HEK293 (cell line): ENCODE results near the gene WNT6.

Experiments
- CTCF ChIA-PET: fragments of 350-600 bp; formaldehyde crosslinking; extraction: SDS; loops from one replicate; lab custom pipeline; 2021; ENCODE audit warnings: antibody characterized with exemption; lab: Yijun Ruan, JAX
- POLR2A ChIA-PET: fragments of 300-600 bp; formaldehyde crosslinking; extraction: SDS; loops from one replicate; lab custom pipeline; 2020; ENCODE audit warnings: antibody characterized with exemption, inconsistent platforms; lab: Yijun Ruan, JAX
- H3K27ac ChIP-seq: fragments of 200-500 bp; sonication (Bioruptor generic); 2 replicates; pipeline ENCODE4 v1.5.1; 2014; ENCODE audit warnings: low read depth, low read length, control low read depth, inconsistent platforms; ENCODE audit errors: extremely low read depth
- H3K36me3 ChIP-seq, 2 experiments: fragments of 200-500 bp in 1 of 2; sonication (Bioruptor generic) in 1 of 2; 1 replicate in 1 of 2; 2 replicates in 1 of 2; pipeline ENCODE4 v1.5.1; 2014 to 2017; ENCODE audit warnings: inconsistent platforms in 2 of 2, low read length in 2 of 2; ENCODE audit not compliant: control insufficient read depth in 2 of 2, insufficient read depth in 1 of 2
- H3K4me1 ChIP-seq: fragments of 200-500 bp; sonication (Bioruptor generic); 2 replicates; pipeline ENCODE4 v1.5.1; 2014; ENCODE audit warnings: mild to moderate bottlenecking, low read length, inconsistent platforms; ENCODE audit not compliant: control insufficient read depth, insufficient read depth
- H3K4me3 ChIP-seq: 2 replicates; pipeline ENCODE4 v1.5.1; 2011; ENCODE audit warnings: low read depth, mild to moderate bottlenecking, control low read depth, low read length, moderate library complexity
- H3K9me3 ChIP-seq: fragments of 200-500 bp; sonication (Bioruptor generic); 2 replicates; pipeline ENCODE4 v1.5.1; 2014; ENCODE audit warnings: low read depth, low read length, inconsistent platforms; ENCODE audit not compliant: control insufficient read depth, insufficient read depth
- EGR2 ChIP-seq: fragments of 450-650 bp; formaldehyde crosslinking; IDR thresholded peaks from 2 replicates; pipeline ENCODE4 v1.5.1; 2016; ENCODE audit warnings: low read depth, missing biosample characterization, missing genetic modification characterization
- HIC1 ChIP-seq: fragments of 450-650 bp; formaldehyde crosslinking; IDR thresholded peaks from 2 replicates; pipeline ENCODE4 v1.5.1; 2016; ENCODE audit warnings: missing biosample characterization, missing genetic modification characterization
- SALL2 ChIP-seq: fragments of 450-650 bp; formaldehyde crosslinking; IDR thresholded peaks from 2 replicates; pipeline ENCODE4 v1.5.0; 2017; ENCODE audit warnings: missing biosample characterization, mild to moderate bottlenecking, missing genetic modification characterization, borderline replicate concordance
- SP2 ChIP-seq: fragments of 450-650 bp; formaldehyde crosslinking; IDR thresholded peaks from 2 replicates; pipeline ENCODE4 v1.5.1; 2016; ENCODE audit warnings: missing biosample characterization, missing genetic modification characterization
- TRIM28 ChIP-seq: IDR thresholded peaks from 2 replicates; pipeline ENCODE4 v1.6.1; 2011; ENCODE audit warnings: low read length, control low read depth, borderline replicate concordance
- TSHZ1 ChIP-seq: fragments of 450-650 bp; formaldehyde crosslinking; IDR thresholded peaks from 2 replicates; pipeline ENCODE4 v1.5.1; 2016; ENCODE audit warnings: missing biosample characterization, missing genetic modification characterization, borderline replicate concordance
- ZBTB17 ChIP-seq: fragments of 450-650 bp; formaldehyde crosslinking; IDR thresholded peaks from 2 replicates; pipeline ENCODE4 v1.5.1; 2016; ENCODE audit warnings: missing biosample characterization, missing genetic modification characterization
- ZBTB8A ChIP-seq: fragments of 450-650 bp; formaldehyde crosslinking; IDR thresholded peaks from 2 replicates; pipeline ENCODE4 v1.5.1; 2016; ENCODE audit warnings: missing biosample characterization, missing genetic modification characterization
- ZEB2 ChIP-seq: fragments of 450-650 bp; formaldehyde crosslinking; IDR thresholded peaks from 2 replicates; pipeline ENCODE4 v1.5.1; 2016; ENCODE audit warnings: missing biosample characterization, missing genetic modification characterization
- ZFHX2 ChIP-seq: fragments of 450-650 bp; formaldehyde crosslinking; conservative IDR thresholded peaks from 2 replicates; pipeline ENCODE4 v1.5.1; 2016; ENCODE audit warnings: missing biosample characterization, missing genetic modification characterization
- ZNF366 ChIP-seq: fragments of 450-650 bp; formaldehyde crosslinking; conservative IDR thresholded peaks from 2 replicates; pipeline ENCODE4 v1.5.1; 2016; ENCODE audit warnings: missing biosample characterization, missing genetic modification characterization
- ZNF560 ChIP-seq: fragments of 450-650 bp; formaldehyde crosslinking; IDR thresholded peaks from 2 replicates; pipeline ENCODE4 v1.5.1; 2017; ENCODE audit warnings: missing biosample characterization, missing genetic modification characterization, borderline replicate concordance
- ZNF600 ChIP-seq: fragments of 450-650 bp; formaldehyde crosslinking; IDR thresholded peaks from 2 replicates; pipeline ENCODE4 v1.5.1; 2016; ENCODE audit warnings: missing biosample characterization, missing genetic modification characterization
- ZNF670 ChIP-seq: fragments of 450-650 bp; formaldehyde crosslinking; IDR thresholded peaks from 2 replicates; pipeline ENCODE4 v1.5.1; 2016; ENCODE audit warnings: missing biosample characterization, missing genetic modification characterization, low read depth
- ZNF776 ChIP-seq: fragments of 450-650 bp; formaldehyde crosslinking; IDR thresholded peaks from 2 replicates; pipeline ENCODE4 v1.5.0; 2017; ENCODE audit warnings: missing biosample characterization, missing genetic modification characterization, borderline replicate concordance
- ZSCAN5A ChIP-seq: fragments of 450-650 bp; formaldehyde crosslinking; IDR thresholded peaks from 2 replicates; pipeline ENCODE4 v1.5.1; 2016; ENCODE audit warnings: missing biosample characterization, missing genetic modification characterization
- TF ChIP-seq, protein P1 (sequence below): fragments of 450-650 bp; IDR thresholded peaks from 2 replicates; pipeline ENCODE4 v1.5.1; 2018; ENCODE audit warnings: missing biosample characterization, missing genetic modification characterization

The WNT6 gene

GRCh38 chr2:218853766-218854165, 5.8 kb upstream of the WNT6 start (continued):
- TF ChIP-seq ZSCAN5A (tag by site-specific recombination) (no peak), SALL2 (tag by site-specific recombination) (no peak), ZNF366 (tag by site-specific recombination) (no peak; the same call in 1 of the 2 replicates), ZBTB8A (tag by site-specific recombination) (peak; percentile 72), ZBTB17 (tag by site-specific recombination) (peak; percentile 57; the same call in 1 of the 2 replicates), ZNF600 (peak; percentile 82), ZNF560 (no peak), SP2 (tag by site-specific recombination) (peak; percentile 44; the same call in 1 of the 2 replicates), ZNF670 (tag by site-specific recombination) (no peak), ZEB2 (tag by site-specific recombination) (0 out of 2 replicates have a peak, but pooled peaks have one; percentile 50), ZNF776 (tag by site-specific recombination) (no peak), TSHZ1 (tag by site-specific recombination) (peak; percentile 33; the same call in 1 of the 2 replicates)
- TF ChIP-seq, protein P1, sequence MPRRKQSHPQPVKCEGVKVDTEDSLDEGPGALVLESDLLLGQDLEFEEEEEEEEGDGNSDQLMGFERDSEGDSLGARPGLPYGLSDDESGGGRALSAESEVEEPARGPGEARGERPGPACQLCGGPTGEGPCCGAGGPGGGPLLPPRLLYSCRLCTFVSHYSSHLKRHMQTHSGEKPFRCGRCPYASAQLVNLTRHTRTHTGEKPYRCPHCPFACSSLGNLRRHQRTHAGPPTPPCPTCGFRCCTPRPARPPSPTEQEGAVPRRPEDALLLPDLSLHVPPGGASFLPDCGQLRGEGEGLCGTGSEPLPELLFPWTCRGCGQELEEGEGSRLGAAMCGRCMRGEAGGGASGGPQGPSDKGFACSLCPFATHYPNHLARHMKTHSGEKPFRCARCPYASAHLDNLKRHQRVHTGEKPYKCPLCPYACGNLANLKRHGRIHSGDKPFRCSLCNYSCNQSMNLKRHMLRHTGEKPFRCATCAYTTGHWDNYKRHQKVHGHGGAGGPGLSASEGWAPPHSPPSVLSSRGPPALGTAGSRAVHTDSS (tag by site-specific recombination), result no peak

DNA sequence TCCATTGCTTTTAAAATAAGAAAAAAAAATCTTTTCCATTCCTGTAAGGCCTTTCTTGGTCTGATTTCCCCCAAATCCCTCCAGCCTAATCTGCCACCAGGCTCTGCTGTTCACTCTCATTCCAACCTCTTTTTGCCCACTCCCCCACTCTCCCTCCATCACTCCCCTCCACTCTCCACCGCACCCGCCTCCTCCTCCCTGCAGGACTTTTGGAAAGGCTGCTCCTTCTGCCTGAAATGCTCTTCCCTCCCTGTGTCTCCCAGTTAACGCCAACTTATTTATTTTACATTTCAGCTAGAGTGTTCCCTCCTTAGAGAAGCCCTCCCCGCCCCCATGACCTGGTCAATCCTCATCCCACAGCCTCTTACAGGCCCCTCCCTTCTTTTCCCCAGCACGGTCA, 4.7 kb upstream of the WNT6 start:
- CTCF ChIA-PET, result interaction anchor here (0.6 to 10.1 kb wide), 8 partner anchors 21 to 297 kb away, joined by 3 to 115 read pairs (median 5); no protein-coding TSS in a partner anchor
- TF ChIP-seq HIC1 (no peak), TRIM28 (peak; percentile 49; the same call in 1 of the 2 replicates), EGR2 (tag by site-specific recombination) (peak; percentile 56), ZFHX2 (peak; percentile 30; the same call in 1 of the 2 replicates)
- Histone ChIP-seq H3K36me3 (no peaks in the 10 kb centered on the region), H3K9me3 (no peaks in the 10 kb centered on the region), H3K27ac (no peak overlapping the region), H3K4me1 (peaks cover 18% of the 10 kb centered on the region), H3K4me3 (no peak overlapping the region)
- POLR2A ChIA-PET, result no interaction called here
